ENCODE measurements around the gene SH3D19. TPM values are rescaled to one million over a fixed set of nuclear protein-coding genes. Genes with fewer than 3 reads are reported as not detected.
A peak's percentile ranks its signal among the peaks of the same experiment; 100 is the strongest.

Gene SH3D19
- total RNA-seq, 1 experiment from 2014 or later = 29.7 TPM

- H3K4me2 ChIP-seq (ENCODE audit: insufficient read depth, insufficient read length, low read length) = no peak overlapping the region
- peak overlapping the region; percentile 64 for H2BK5ac ChIP-seq (ENCODE audit: insufficient read length, low read length)
- no peak overlapping the region for H2BK120ac ChIP-seq (ENCODE audit: low read depth, low read length, poor library complexity, severe bottlenecking)
- no peak overlapping the region for H4K5ac ChIP-seq (ENCODE audit: insufficient read length, low read depth, low read length)
- H3K9ac ChIP-seq (ENCODE audit: extremely low read depth, insufficient read length, low read length) = no peak overlapping the region
- H3K79me2 ChIP-seq (ENCODE audit: insufficient read depth, low read length) = no peaks in the 10 kb centered on the region
- H3K18ac ChIP-seq (ENCODE audit: insufficient read length, low read depth, low read length) = no peak overlapping the region
- H3K27ac Mint-ChIP-seq = no peak overlapping the region
- no CpG with 5 or more reads among the region's 1 CpG for WGBS (ENCODE audit: extremely low coverage, insufficient read length, low lambda C conversion rate)
- no peak overlapping the region for H2BK15ac ChIP-seq (ENCODE audit: low read depth, low read length)
- no peaks in the 10 kb centered on the region for H3K9me3 ChIP-seq (ENCODE audit: control insufficient read depth, low read depth, low read length)
- no peak overlapping the region for H3T11ph ChIP-seq (ENCODE audit: low read length)
- H4K20me1 ChIP-seq (ENCODE audit: control insufficient read depth, insufficient read depth, insufficient read length) = no peaks in the 10 kb centered on the region
- H4K8ac ChIP-seq (replicated peaks; ENCODE audit: insufficient read length, low read depth, low read length) = no peak overlapping the region
- H3K27me3 Mint-ChIP-seq (ENCODE audit: low read depth) = no peaks in the 10 kb centered on the region; the same call in 1 of the 2 replicates
- no peaks in the 10 kb centered on the region for H3K4me1 ChIP-seq (ENCODE audit: insufficient read depth, low read length)
- no peak overlapping the region for H3K23ac ChIP-seq (ENCODE audit: insufficient read length, low read depth, low read length)
- H2BK12ac ChIP-seq (ENCODE audit: insufficient read length, low read depth, low read length) = no peak overlapping the region
- H3K4me1 Mint-ChIP-seq = peaks cover 0 to 4% of the 10 kb centered on the region in 2 experiments; a peak in 1 of 4 replicates
- TF ChIP-seq CTCF (conservative IDR thresholded peaks at IDR 0.05) = no peak
- H2BK20ac ChIP-seq (ENCODE audit: low read depth, low read length, poor library complexity, severe bottlenecking) = no peak overlapping the region
- no peak overlapping the region for H3K14ac ChIP-seq (ENCODE audit: insufficient read depth, low read length)
- H2AK5ac ChIP-seq (ENCODE audit: insufficient read length, low read length) = no peak overlapping the region
- H3K36me3 Mint-ChIP-seq (ENCODE audit: insufficient read depth in 1 of 3, low read depth in 3 of 3) = peaks cover 11 to 20% (median 14%) of the 10 kb centered on the region in 3 experiments
- no peak overlapping the region for H3K56ac ChIP-seq (ENCODE audit: insufficient read length, low read depth, low read length)
- peaks cover 3 to 5% of the 10 kb centered on the region in 2 experiments; a peak in 4 of 5 replicates for H3K9me3 Mint-ChIP-seq
- no peak overlapping the region for H4K91ac ChIP-seq (ENCODE audit: insufficient read length, low read depth, low read length)
- H2AFZ ChIP-seq (ENCODE audit: low read length) = no peak overlapping the region
- H3K27ac ChIP-seq (ENCODE audit: insufficient read length, low read depth, low read length) = no peak overlapping the region
- H3K23me2 ChIP-seq (ENCODE audit: insufficient read length, low read depth, low read length, poor library complexity, severe bottlenecking) = no peaks in the 10 kb centered on the region
- DNase-seq = no peak
- H3K79me1 ChIP-seq (ENCODE audit: insufficient read depth, low read depth, low read length, poor library complexity, severe bottlenecking) = no peaks in the 10 kb centered on the region
- H3K4ac ChIP-seq (ENCODE audit: low read depth, low read length) = no peak overlapping the region
- H3K27me3 ChIP-seq (ENCODE audit: insufficient read depth, low read length) = no peaks in the 10 kb centered on the region
- no peak overlapping the region for H3K4me3 Mint-ChIP-seq
Observed at GRCh38 chr4:151215295-151215694, 110.1 kb downstream of the SH3D19 start.

Measured in H9 (cell line).